Esophagus muscularis mucosa (tissue), 4 donors: Measurements from ENCODE around the gene HSPB6.

Experiments
- CTCF ChIP-seq, 3 experiments: fragments of 200-600 bp in 2 of 3; fragments of 450-650 bp in 1 of 3; sonication (generic) in 2 of 3; IDR thresholded peaks; one replicate each; pipeline ENCODE4 v1.5.1; 2017 to 2019; ENCODE audit warnings: antibody characterized with exemption in 3 of 3, mild to moderate bottlenecking in 2 of 3, moderate library complexity in 1 of 3
- EP300 ChIP-seq: sonication (generic); formaldehyde crosslinking; IDR thresholded peaks from one replicate; pipeline ENCODE4 v1.6.1; 2017; ENCODE audit warnings: antibody characterized with exemption
- POLR2A ChIP-seq: fragments of 450-650 bp; IDR thresholded peaks from one replicate; pipeline ENCODE4 v1.6.1; 2017; ENCODE audit warnings: antibody characterized with exemption, moderate library complexity, mild to moderate bottlenecking, low read depth
- POLR2AphosphoS5 ChIP-seq, 2 donors: sonication (generic); formaldehyde crosslinking; IDR thresholded peaks; one replicate each; pipeline ENCODE4 v1.6.1; 2017; ENCODE audit warnings: antibody characterized with exemption in 2 of 2

GRCh38 chr19:35792312-35792711 is 35.5 kb upstream of the HSPB6 start:
- TF ChIP-seq POLR2A = no peak
- no peak for TF ChIP-seq CTCF (IDR thresholded peaks at IDR 0.05)
- no peak for TF ChIP-seq EP300
- no peak for TF ChIP-seq POLR2AphosphoS5 (IDR thresholded peaks at IDR 0.05)
